ENCODE measurements around the gene OR4D1.

OR4D1 gene

DNA sequence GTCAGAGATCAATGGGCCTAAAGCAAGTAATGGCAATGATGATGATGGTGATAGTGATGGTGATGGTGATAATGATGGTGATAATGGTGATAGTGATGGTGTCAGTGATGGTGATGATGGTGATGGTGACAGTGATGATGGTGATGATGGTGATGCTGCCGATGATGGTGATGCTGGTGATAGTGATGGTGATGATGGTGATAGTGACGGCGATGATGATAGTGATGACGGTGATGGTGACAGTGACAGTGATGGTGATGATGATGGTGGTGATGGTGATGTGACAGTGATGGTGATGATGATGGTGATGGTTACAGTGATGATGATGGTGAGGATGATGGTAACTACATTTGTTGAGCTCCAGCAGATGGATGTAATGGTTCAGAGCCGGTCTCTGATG is 30.8 kb upstream of the OR4D1 start:
- Histone ChIP-seq H3K9ac (ENCODE audit: low read length) (no peak overlapping the region), H3K9me2 (replicated peaks; ENCODE audit: insufficient read depth, low read length) (no peaks in the 10 kb centered on the region), H3K4me3 (ENCODE audit: insufficient read depth, low read length, poor library complexity, severe bottlenecking) (no peak overlapping the region), H3K27me3 (ENCODE audit: low read length) (no peaks in the 10 kb centered on the region), H3K79me2 (ENCODE audit: insufficient read depth, low read length) (no peaks in the 10 kb centered on the region), H4K20me1 (ENCODE audit: low read depth, low read length) (no peaks in the 10 kb centered on the region), H3K27ac (ENCODE audit: low read depth, low read length) (no peak overlapping the region), H3K9me3 (ENCODE audit: insufficient read depth, low read length) (no peaks in the 10 kb centered on the region), H2AFZ (ENCODE audit: low read depth, low read length, severe bottlenecking) (no peak overlapping the region), H3K36me3 (ENCODE audit: low read length) (no peaks in the 10 kb centered on the region), H3F3A (ENCODE audit: insufficient read depth) (no peaks in the 10 kb centered on the region), H3K4me2 (ENCODE audit: low read depth, low read length, poor library complexity, severe bottlenecking) (no peak overlapping the region)
- TF ChIP-seq EZH2phosphoT487 (conservative IDR thresholded peaks at IDR 0.05; ENCODE audit: low read length) = no peak
- TF ChIP-seq, protein P1, sequence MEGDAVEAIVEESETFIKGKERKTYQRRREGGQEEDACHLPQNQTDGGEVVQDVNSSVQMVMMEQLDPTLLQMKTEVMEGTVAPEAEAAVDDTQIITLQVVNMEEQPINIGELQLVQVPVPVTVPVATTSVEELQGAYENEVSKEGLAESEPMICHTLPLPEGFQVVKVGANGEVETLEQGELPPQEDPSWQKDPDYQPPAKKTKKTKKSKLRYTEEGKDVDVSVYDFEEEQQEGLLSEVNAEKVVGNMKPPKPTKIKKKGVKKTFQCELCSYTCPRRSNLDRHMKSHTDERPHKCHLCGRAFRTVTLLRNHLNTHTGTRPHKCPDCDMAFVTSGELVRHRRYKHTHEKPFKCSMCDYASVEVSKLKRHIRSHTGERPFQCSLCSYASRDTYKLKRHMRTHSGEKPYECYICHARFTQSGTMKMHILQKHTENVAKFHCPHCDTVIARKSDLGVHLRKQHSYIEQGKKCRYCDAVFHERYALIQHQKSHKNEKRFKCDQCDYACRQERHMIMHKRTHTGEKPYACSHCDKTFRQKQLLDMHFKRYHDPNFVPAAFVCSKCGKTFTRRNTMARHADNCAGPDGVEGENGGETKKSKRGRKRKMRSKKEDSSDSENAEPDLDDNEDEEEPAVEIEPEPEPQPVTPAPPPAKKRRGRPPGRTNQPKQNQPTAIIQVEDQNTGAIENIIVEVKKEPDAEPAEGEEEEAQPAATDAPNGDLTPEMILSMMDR (IDR thresholded peaks at IDR 0.05; ENCODE audit: insufficient read depth, low read length, poor library complexity, severe bottlenecking) = no peak

DNA sequence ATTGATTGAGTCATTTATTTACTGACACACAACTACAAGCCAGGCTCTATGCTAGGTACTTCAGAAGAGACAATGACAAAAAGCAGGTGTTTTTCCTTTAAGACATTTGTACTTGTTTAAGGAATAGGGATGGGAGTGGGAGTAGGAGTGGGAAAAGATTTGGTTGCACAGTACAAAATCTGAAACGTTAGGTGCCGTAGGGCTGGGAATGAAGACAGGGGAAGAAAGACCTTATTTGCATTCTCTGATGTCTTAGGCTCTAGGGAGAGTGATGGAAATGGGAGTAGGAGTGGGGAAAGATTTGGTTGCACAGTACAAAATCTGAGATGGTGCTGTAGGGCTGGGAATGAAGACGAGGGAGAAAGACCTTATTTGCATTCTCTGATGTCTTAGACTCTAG is 28.7 kb upstream of the OR4D1 start:
- TF ChIP-seq, protein P1 (IDR thresholded peaks at IDR 0.05; ENCODE audit: insufficient read depth, low read length, poor library complexity, severe bottlenecking) = no peak
- TF ChIP-seq EZH2phosphoT487 (conservative IDR thresholded peaks at IDR 0.05; ENCODE audit: low read length) = no peak
- no peak overlapping the region for H3K9ac ChIP-seq (ENCODE audit: low read length)

DNA sequence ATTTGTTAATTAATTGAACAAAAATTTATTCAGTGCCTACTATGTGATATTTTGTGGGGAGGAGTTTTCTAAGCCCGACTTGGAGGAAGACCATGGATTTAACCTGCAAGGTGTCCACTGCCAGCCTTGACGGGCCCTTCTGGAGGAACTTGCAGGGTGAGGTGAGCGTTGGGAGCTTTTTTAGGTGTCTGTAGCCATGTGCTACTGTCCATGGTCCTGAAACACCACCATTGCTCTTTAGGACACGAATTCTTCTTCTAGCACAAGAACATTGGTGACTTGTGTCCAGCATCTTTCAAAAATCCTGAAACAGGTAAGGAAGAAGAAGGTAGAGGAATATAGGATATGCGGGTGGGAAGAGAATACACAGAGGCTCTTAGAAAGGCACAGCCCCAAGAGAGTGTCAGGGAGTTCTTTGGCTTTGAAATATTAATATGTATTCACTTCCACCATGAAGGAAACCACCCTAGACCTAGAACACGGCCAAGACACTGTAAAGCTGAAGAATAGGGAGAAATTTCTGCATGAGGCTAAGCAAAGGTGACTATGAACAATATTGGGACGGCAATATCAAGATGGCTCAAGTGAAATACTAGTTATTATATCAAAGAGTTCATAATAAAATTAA is 27.9 kb upstream of the OR4D1 start:
- no peaks in the 10 kb centered on the region for H4K20me1 ChIP-seq (ENCODE audit: low read depth, low read length)
- no peak overlapping the region for H3K9ac ChIP-seq (ENCODE audit: low read length)
- H3F3A ChIP-seq (ENCODE audit: insufficient read depth) = no peaks in the 10 kb centered on the region
- H3K9me3 ChIP-seq (ENCODE audit: insufficient read depth, low read length) = no peaks in the 10 kb centered on the region
- TF ChIP-seq, protein P1 (IDR thresholded peaks at IDR 0.05; ENCODE audit: insufficient read depth, low read length, poor library complexity, severe bottlenecking) = no peak
- no peak for TF ChIP-seq EZH2phosphoT487 (conservative IDR thresholded peaks at IDR 0.05; ENCODE audit: low read length)
- no peaks in the 10 kb centered on the region for H3K79me2 ChIP-seq (ENCODE audit: insufficient read depth, low read length)
- H3K4me3 ChIP-seq (ENCODE audit: insufficient read depth, low read length, poor library complexity, severe bottlenecking) = no peak overlapping the region
- no peaks in the 10 kb centered on the region for H3K36me3 ChIP-seq (ENCODE audit: low read length)
- H3K27me3 ChIP-seq (ENCODE audit: low read length) = no peaks in the 10 kb centered on the region
- H2AFZ ChIP-seq (ENCODE audit: low read depth, low read length, severe bottlenecking) = no peak overlapping the region
- no peaks in the 10 kb centered on the region for H3K9me2 ChIP-seq (replicated peaks; ENCODE audit: insufficient read depth, low read length)
- H3K4me2 ChIP-seq (ENCODE audit: low read depth, low read length, poor library complexity, severe bottlenecking) = no peak overlapping the region
- H3K27ac ChIP-seq (ENCODE audit: low read depth, low read length) = no peak overlapping the region

More for the DNA sequence above, 28.7 kb upstream of the OR4D1 start:
- Histone ChIP-seq H3K79me2 (ENCODE audit: insufficient read depth, low read length) (no peaks in the 10 kb centered on the region), H3K4me3 (ENCODE audit: insufficient read depth, low read length, poor library complexity, severe bottlenecking) (no peak overlapping the region), H3K27ac (ENCODE audit: low read depth, low read length) (no peak overlapping the region), H3K36me3 (ENCODE audit: low read length) (no peaks in the 10 kb centered on the region), H3F3A (ENCODE audit: insufficient read depth) (no peaks in the 10 kb centered on the region), H3K27me3 (ENCODE audit: low read length) (no peaks in the 10 kb centered on the region), H4K20me1 (ENCODE audit: low read depth, low read length) (no peaks in the 10 kb centered on the region), H3K9me2 (replicated peaks; ENCODE audit: insufficient read depth, low read length) (no peaks in the 10 kb centered on the region), H3K4me2 (ENCODE audit: low read depth, low read length, poor library complexity, severe bottlenecking) (no peak overlapping the region), H3K9me3 (ENCODE audit: insufficient read depth, low read length) (no peaks in the 10 kb centered on the region), H2AFZ (ENCODE audit: low read depth, low read length, severe bottlenecking) (no peak overlapping the region)
